HG02763 (cell line): ENCODE data around the gene ROBO2.

Experiments used
- ATAC-seq: cut with Tn5 transposase; IDR thresholded peaks from one replicate; pipeline ENCODE4 v1.9.1; 2021; ENCODE audit warnings: mild to moderate bottlenecking, moderate library complexity; ENCODE audit not compliant: unreplicated experiment

ROBO2 gene

DNA sequence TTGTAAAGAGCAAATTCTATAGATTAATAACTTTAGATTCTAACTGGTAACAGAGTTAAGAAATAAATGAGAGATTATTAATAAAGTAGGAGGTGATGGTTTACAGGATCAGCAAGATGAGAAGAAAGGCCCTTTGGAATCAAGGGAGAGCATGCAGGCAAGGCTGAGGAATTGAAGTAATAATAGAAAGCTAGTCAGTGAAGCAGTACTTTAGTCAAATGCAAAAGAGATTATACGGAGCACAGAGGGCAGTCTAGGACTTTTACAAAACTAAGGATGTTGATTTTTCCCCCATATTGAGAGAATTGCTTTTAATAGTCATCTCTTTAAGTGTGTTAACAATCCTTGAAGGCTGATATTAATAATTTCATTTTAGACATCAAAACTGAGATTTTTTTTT, 146.4 kb downstream of the ROBO2 start:
- ATAC-seq = no peak

DNA sequence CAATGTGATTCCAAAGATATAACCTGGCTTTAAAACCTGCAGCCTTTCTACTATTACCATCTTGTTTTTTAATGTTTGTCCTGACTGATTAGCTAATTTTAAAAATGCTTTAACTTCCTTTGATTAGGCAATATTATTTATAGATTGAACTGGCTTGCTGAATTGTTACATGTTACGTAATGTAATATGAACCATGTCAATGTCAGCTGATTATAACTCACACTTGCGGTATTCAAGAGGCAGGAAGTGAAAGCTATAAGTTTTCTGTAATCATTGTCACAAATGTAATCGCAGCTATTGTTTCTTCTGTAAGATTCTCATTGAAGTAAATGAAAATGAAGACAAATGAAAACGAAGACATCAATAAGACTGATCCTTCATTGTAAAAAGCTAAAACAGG, 146.8 kb downstream of the ROBO2 start:
- no peak for ATAC-seq

GRCh38 chr3:77188210-77188609, 148.3 kb downstream of the ROBO2 start:
- no peak for ATAC-seq

DNA sequence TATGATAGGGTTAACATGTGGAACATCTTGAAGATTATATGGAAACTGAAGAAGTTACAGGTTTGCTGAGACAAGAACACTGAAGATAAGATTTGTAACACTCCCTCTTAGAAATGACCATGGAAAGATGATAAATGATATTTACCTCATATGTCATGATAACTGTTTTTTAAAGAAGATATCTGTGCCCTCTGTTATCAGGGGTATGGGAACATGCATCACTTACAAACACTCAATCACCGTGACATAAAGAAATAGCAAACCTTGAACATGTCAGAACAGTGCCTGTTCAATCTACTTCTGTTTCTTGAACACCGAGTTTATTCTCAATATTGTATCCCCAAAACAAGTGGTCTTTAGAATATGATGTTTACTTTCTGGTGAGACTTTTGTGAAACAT, 149.4 kb downstream of the ROBO2 start:
- no peak for ATAC-seq

GRCh38 chr3:77189684-77190083, 149.8 kb downstream of the ROBO2 start:
- no peak for ATAC-seq

DNA sequence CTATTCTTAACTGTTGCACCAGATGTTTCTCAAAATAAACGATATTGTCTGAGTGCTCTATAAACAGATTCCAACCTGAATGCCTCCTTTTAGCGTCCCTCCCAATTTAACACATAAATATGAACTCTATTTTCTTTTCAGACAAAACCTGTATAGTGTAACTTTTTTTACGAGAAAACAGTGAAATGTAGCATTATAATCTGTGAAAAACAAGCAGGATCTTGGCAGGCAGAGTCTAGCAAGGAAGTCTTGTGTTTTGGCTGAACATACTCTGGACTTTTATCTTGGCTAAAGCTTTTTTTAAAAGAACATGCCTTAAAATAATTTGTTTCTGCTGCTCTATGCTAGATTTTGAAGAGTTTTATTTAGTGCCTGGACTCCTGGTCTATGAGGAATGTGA, 150.5 kb downstream of the ROBO2 start:
- no peak for ATAC-seq

DNA sequence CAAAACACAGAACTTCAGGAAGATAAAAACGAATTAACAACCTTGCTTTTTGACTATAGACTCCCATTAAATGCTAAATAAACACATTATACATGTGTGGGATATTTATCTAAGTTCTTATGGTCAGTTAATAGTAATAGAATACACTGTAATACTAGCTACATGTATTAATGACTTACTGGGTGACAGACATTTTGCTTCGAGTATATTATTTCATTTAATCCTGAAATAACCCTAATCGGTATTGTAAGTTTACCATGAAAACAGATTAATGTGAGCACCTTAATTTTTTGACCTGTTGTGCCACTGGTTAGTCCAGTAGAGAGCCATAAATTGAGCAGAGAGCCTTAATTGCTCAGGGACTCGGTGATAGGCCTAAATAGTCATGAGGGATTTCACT, 151.1 kb downstream of the ROBO2 start:
- ATAC-seq = no peak

- no peak for ATAC-seq
These were observed 151.7 kb downstream of the ROBO2 start for GRCh38 chr3:77191640-77192039.

DNA sequence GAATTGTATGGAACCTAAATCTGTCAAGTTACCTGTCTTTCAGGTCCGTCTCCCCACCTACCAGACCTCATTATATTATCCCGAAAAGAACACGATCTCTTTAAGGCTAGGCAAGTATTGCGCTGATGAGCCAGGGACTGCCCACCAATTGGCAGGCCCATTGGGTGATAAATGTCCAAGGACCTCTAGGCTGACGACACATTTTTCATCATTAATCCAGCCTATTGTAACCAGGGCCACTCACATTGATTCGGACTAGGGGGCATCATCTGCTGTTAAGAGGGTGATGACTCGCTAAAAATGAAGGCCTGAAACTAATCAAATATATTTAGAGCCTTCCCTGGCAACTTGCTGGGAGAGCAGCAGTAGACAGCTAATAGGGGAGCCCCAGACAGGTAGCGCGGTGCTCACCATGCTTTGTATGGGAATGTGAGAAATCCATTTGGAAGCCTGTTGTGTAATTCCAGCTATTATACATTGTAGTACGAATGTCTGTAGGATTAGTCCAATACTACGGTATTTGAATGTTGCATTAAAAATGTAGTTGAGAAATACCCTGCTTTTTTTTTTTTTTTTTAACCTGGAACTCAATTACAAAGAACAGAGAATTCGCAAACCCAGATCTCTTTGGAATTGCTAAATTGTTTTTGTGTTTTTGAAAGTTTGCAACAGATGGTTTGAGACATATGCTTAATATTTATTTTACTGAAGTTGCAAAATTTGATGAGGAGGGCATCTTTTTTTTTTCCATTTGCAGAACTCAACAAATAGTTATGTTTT, 156.1 kb downstream of the ROBO2 start:
- ATAC-seq = no peak

- ATAC-seq = no peak
These were observed 157.5 kb downstream of the ROBO2 start for GRCh38 chr3:77197408-77197807.

DNA sequence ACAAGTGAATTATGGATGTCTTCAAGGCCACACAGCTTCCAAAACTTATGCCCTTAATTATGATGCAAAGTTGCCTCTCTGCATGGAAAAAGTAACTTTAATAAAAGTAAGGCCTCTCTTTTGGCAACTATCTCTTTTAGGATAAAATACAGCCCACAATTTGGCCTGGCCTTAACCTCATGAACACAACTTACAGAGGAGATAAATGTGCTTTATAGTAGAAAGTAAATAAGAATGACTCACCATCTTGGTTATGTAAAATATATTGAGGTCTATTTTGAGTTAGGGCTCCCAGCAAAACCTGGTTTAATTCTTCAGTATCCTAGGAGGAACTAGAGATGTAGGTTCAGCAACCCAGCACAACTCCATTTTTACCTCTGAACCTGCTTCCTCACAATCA, 164.0 kb downstream of the ROBO2 start:
- no peak for ATAC-seq

DNA sequence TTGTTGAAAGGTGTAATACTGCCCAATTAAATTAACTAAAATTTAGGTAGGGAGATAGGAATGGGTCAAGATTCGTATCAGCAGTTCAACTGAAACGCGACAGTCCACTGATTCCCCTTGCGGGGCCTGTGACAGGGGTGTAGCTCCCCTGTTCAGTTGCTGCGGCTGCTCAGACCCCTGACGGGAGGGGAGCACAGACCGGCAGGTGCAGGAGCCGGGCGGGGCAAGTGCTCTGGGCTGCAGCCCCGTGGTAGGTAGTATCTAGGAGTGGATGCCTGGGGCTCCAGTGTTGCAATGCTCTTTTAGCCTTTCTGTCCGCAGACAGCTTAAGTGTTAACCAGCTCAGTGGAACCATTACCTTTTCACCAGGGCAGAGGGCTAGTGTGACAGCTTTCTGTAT, 164.9 kb downstream of the ROBO2 start:
- no peak for ATAC-seq

DNA sequence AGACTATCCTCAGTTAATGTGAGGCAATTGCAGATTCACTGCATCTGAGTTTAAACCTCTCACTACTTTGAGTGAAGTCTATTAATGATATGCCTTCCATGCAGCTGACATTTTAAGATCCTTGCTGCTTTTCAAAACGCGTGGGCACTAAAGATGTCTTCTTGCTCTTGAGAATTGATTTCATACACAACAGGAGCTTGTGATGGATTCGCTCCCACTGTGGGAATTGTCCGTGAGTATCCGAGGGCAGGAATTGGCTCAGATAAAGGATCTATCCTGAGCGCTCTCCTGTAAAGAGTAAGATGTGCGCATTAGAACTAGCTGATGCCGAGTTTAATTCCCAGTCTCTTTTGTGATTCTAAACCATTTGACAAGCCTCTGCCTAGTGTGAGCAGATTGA, 167.9 kb downstream of the ROBO2 start:
- no peak for ATAC-seq

- ATAC-seq = no peak
These were observed 182.8 kb downstream of the ROBO2 start for GRCh38 chr3:77222701-77223100.

DNA sequence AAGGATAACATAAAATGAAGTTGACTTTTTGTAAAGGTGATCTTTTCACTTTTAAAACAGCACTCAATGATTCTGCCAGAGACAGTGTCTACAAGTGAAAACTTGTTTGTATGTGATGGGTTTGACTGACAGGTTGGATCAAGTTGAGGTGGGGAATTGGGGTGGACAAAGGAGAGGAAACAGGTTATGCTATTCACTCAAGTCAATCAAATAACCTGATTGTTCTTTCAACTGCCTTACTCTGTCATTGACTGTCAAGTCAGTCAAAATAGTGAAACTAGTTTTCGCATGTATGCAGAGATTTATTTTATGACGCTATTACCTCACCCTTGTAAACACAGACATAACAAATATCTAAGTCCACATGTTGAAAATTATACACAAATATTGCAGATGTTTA, 187.7 kb downstream of the ROBO2 start:
- ATAC-seq = no peak

DNA sequence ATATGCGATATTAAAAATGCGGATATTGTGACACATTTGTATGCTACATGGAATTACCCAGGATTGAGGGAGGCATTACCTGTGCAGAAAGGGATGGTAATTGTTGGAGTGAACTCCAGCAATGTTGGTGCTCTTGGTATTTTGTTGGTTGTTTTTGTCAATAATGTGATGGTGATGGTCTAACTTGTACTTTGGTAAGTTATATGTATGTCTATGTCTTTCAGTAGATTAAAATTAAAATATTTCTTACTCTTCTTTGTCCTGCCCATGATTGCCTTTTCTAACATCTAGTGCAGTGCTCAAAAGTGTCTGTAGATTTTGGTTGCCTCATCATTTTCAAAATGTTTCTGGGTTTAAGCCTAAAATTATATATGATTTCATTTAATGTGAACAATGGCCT, 192.7 kb downstream of the ROBO2 start:
- no peak for ATAC-seq

DNA sequence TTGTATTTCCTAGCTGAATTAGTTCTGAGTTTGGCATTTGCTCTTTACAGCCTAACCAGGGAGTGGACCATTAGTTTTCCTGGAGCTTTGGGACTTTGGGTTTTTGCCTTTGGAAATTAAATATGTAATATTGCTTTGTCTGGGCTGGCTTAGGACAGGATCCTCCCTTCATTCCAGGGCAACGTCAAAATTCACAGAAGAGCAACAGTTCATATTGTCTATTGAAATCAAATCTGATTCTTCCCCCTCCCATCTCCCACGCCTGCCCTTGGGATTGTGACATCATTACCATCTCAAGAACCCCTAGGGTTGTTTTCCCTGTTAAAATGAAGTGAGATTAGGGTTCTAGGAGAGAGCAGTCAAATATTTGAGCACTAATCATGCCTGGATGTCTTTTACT, 194.1 kb downstream of the ROBO2 start:
- ATAC-seq = no peak

DNA sequence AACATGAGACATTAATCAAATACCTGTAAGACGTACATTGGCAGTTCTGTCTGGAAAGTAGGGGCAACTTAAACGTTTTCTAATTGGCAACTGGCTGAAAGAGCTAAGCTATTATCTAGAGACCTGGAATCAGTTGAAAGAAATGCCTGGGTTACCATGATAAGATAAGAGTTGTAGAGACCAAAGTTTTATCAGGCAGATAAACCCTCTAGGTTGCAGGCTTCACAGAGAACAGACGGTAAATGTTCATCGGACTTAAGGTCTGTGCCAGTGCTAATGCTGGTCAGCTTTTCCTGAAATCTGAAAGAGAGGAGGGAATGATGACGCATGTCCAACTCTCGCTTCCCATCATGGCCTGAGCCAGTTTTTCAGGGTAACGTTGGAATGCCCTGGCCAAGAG, 196.2 kb downstream of the ROBO2 start:
- no peak for ATAC-seq

GRCh38 chr3:77240072-77240650, 200.3 kb downstream of the ROBO2 start:
- no peak for ATAC-seq

DNA sequence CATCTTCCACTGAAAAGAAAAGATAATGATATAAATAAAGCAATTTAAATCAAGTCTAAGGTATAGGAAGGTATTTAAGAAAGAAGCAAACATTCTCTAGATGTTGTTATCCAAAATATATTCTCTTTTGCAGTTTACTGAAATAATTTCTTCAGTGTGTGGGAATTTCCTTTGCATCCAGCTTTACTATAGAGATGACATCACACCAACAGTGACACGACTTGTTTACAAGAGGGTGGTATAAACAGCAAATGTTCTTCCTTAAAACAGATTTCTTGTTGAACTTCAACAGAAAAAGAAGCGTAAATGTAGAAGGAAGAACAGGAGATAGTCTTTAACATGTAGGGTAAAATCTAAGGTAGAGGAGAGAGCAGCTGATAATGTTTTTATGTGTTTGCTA, 202.5 kb downstream of the ROBO2 start:
- ATAC-seq = no peak

GRCh38 chr3:77244981-77245380, 205.1 kb downstream of the ROBO2 start:
- no peak for ATAC-seq

DNA sequence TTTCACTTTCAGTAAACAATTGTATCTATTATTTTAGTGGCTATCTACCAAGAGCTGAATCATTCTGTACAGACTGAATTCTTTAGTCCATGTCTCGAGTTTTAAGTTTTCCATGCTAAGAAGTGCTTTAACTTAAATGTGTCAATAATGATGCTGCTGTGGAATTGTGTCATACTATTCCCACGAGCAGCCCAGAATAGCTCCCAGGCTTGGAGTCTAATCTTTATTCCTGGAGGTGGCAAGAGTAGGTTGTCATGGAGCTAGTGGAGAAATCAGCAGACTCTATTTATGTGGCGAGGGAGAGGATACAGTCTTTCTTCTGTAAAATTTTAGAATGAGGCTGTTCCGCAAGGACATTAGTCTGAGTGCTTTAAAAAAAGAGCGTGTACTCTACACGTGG, 207.2 kb downstream of the ROBO2 start:
- no peak for ATAC-seq

GRCh38 chr3:77247817-77248216, 207.9 kb downstream of the ROBO2 start:
- no peak for ATAC-seq
